ENCODE data around the gene POLR2J. TPM values are rescaled to one million over a fixed set of nuclear protein-coding genes. Genes with fewer than 3 reads are reported as not detected.

Gene POLR2J
- total RNA-seq, 1 donor from 2014 or later, result 48.1 TPM

- TF ChIP-seq CTCF (IDR thresholded peaks at IDR 0.05; ENCODE audit: unreplicated experiment), result no peak
- Mint-ChIP-seq H3K4me3 (ENCODE audit: unreplicated experiment) (no peak overlapping the region), H3K27ac (ENCODE audit: unreplicated experiment) (no peak overlapping the region), H3K9me3 (ENCODE audit: unreplicated experiment) (no peaks in the 10 kb centered on the region), H3K27me3 (ENCODE audit: unreplicated experiment) (peaks cover 9% of the 10 kb centered on the region), H3K36me3 (ENCODE audit: low read depth, unreplicated experiment) (peaks cover 15% of the 10 kb centered on the region), H3K4me1 (ENCODE audit: unreplicated experiment) (peaks cover 4% of the 10 kb centered on the region)
- DNase-seq (ENCODE audit: low spot score), result no peak
These were observed 9.3 kb downstream of the POLR2J start for GRCh38 chr7:102469351-102469971.

DNA sequence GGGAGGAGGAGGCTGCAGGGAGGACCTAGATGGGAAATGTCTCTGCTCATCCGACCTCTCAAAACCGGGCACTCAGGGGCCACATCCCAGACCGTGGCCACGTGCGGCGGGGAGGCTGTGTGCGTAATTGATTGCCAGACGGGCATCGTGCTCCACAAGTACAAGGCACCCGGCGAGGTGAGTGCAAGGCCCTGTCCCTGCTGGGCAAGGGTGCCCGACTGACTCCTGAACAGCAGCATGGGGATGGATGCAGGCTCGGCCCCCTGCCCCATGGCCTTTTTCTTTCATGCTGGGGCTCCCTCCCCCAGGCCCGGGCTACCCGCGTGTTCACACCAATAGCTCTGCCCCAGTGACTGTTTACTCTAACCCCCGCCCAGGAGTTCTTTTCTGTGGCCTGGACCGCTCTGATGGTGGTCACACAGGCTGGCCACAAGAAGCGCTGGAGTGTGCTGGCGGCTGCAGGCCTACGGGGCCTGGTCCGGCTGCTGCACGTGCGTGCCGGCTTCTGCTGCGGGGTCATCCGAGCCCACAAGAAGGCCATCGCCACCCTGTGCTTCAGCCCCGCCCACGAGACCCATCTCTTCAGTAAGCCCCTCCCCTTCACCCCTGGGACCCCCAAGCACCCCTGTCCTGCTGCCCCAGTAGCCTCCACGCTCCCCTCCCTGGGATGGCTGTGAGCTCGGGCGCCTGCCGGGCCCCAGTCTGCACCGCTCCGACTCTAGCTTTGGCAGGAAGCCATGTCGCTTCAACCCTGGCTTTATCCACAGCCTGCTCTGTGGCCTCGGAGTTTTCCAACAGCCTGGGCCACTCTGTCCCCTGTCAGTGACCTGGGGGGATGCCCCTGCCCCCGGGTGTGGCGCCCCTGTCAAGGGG, 10.0 kb downstream of the POLR2J start:
- peaks cover 11% of the 10 kb centered on the region for H3K4me1 Mint-ChIP-seq (ENCODE audit: unreplicated experiment)
- no peak overlapping the region for H3K4me3 Mint-ChIP-seq (ENCODE audit: unreplicated experiment)
- H3K27me3 Mint-ChIP-seq (ENCODE audit: unreplicated experiment), result peaks cover 13% of the 10 kb centered on the region
- H3K27ac Mint-ChIP-seq (ENCODE audit: unreplicated experiment), result no peak overlapping the region
- no peak for DNase-seq (ENCODE audit: low spot score)
- TF ChIP-seq CTCF (IDR thresholded peaks at IDR 0.05; ENCODE audit: unreplicated experiment), result no peak
- no peaks in the 10 kb centered on the region for H3K9me3 Mint-ChIP-seq (ENCODE audit: unreplicated experiment)
- H3K36me3 Mint-ChIP-seq (ENCODE audit: low read depth, unreplicated experiment), result peaks cover 15% of the 10 kb centered on the region

GRCh38 chr7:102467581-102468477, 10.9 kb downstream of the POLR2J start:
- peaks cover 15% of the 10 kb centered on the region for H3K36me3 Mint-ChIP-seq (ENCODE audit: low read depth, unreplicated experiment)
- no peaks in the 10 kb centered on the region for H3K9me3 Mint-ChIP-seq (ENCODE audit: unreplicated experiment)
- DNase-seq (ENCODE audit: low spot score), result no peak
- H3K27me3 Mint-ChIP-seq (ENCODE audit: unreplicated experiment), result peaks cover 13% of the 10 kb centered on the region
- H3K27ac Mint-ChIP-seq (ENCODE audit: unreplicated experiment), result no peak overlapping the region
- H3K4me1 Mint-ChIP-seq (ENCODE audit: unreplicated experiment), result peaks cover 14% of the 10 kb centered on the region
- no peak overlapping the region for H3K4me3 Mint-ChIP-seq (ENCODE audit: unreplicated experiment)
- no peak for TF ChIP-seq CTCF (IDR thresholded peaks at IDR 0.05; ENCODE audit: unreplicated experiment)

DNA sequence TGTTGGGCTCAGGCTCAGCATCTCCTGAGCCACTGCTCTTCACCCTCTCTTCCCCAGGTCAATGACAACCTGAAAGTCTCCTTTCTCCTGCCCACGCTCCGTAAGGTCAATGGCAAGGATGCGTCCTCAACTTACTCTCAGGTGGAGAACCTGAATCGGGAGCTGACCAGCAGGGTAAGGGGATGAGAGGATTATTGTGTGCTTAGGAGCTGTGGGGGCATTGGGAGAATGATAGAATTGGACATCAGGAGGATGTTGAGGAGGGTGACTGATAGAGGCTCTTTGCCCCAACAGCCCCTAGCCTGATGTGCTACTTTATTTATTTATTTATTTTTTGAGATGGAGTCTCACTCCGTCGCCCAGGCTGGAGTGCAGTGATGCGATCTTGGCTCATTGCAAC, 12.6 kb downstream of the POLR2J start:
- no peak overlapping the region for H3K27ac Mint-ChIP-seq (ENCODE audit: unreplicated experiment)
- peaks cover 14% of the 10 kb centered on the region for H3K36me3 Mint-ChIP-seq (ENCODE audit: low read depth, unreplicated experiment)
- TF ChIP-seq CTCF (IDR thresholded peaks at IDR 0.05; ENCODE audit: unreplicated experiment), result no peak
- DNase-seq (ENCODE audit: low spot score), result no peak
- no peaks in the 10 kb centered on the region for H3K9me3 Mint-ChIP-seq (ENCODE audit: unreplicated experiment)
- peak overlapping the region; percentile 87 for H3K4me3 Mint-ChIP-seq (ENCODE audit: unreplicated experiment)
- H3K27me3 Mint-ChIP-seq (ENCODE audit: unreplicated experiment), result peaks cover 16% of the 10 kb centered on the region
- H3K4me1 Mint-ChIP-seq (ENCODE audit: unreplicated experiment), result peaks cover 14% of the 10 kb centered on the region
